ENCODE results near the gene TMEM131L.

The TMEM131L gene

GRCh38 chr4:153541456-153542096 is 75.4 kb downstream of the TMEM131L start:
- no peak for DNase-seq

GRCh38 chr4:153542131-153542530 is 76.0 kb downstream of the TMEM131L start:
- no peaks in the 10 kb centered on the region for H3K27me3 ChIP-seq (replicated peaks in 2 of 5; ENCODE audit: control insufficient read depth in 4 of 5, insufficient read depth in 5 of 5, low read length in 4 of 5)
- H3K27ac ChIP-seq (ENCODE audit: insufficient read depth in 1 of 2, low read depth in 1 of 2, low read length in 2 of 2, poor library complexity in 1 of 2, severe bottlenecking in 2 of 2) = no peak overlapping the region
- H3K36me3 ChIP-seq (ENCODE audit: control insufficient read depth in 4 of 4, insufficient read depth in 4 of 4, low read length in 3 of 4) = peaks cover 0 to 9% (median 2%) of the 10 kb centered on the region in 4 experiments
- no peaks in the 10 kb centered on the region for H3K9me3 ChIP-seq (ENCODE audit: control extremely low read depth in 1 of 5, control insufficient read depth in 4 of 5, insufficient read depth in 2 of 5, low read depth in 1 of 5, low read length in 4 of 5)
- ChIA-PET POLR2A (no interaction called here), CTCF (interaction anchor here (1.0 to 2.3 kb wide), 3 partner anchors 10 to 87 kb away, joined by 3 to 12 read pairs (median 7); no protein-coding TSS in a partner anchor)
- H3K4me3 ChIP-seq (ENCODE audit: control insufficient read depth in 1 of 7, extremely low read depth in 1 of 7, insufficient read depth in 4 of 7, low read depth in 2 of 7, low read length in 6 of 7) = no peak overlapping the region
- WGBS (ENCODE audit: insufficient coverage) = 97% methylated on average over 3 of the region's 6 CpGs
- H3K4me1 ChIP-seq (ENCODE audit: control extremely low read depth in 1 of 4, control insufficient read depth in 4 of 4, insufficient read depth in 4 of 4, low read length in 3 of 4) = peaks cover 0 to 5% (median 0%) of the 10 kb centered on the region in 4 experiments
- no peak for DNase-seq

More at GRCh38 chr4:153541456-153542096, 75.4 kb downstream of the TMEM131L start:
- no peak overlapping the region for H3K27ac ChIP-seq (ENCODE audit: insufficient read depth in 1 of 2, low read depth in 1 of 2, low read length in 2 of 2, poor library complexity in 1 of 2, severe bottlenecking in 2 of 2)
- ChIA-PET POLR2A (no interaction called here), CTCF (interaction anchor here (1.0 to 2.3 kb wide), 4 partner anchors 10 to 86 kb away, joined by 3 to 12 read pairs (median 6); no protein-coding TSS in a partner anchor)
- peaks cover 0 to 5% (median 0%) of the 10 kb centered on the region in 4 experiments for H3K4me1 ChIP-seq (ENCODE audit: control extremely low read depth in 1 of 4, control insufficient read depth in 4 of 4, insufficient read depth in 4 of 4, low read length in 3 of 4)
- WGBS (ENCODE audit: insufficient coverage) = 98% methylated on average over 6 of the region's 7 CpGs
- no peaks in the 10 kb centered on the region for H3K9me3 ChIP-seq (ENCODE audit: control extremely low read depth in 1 of 5, control insufficient read depth in 4 of 5, insufficient read depth in 2 of 5, low read depth in 1 of 5, low read length in 4 of 5)
- H3K36me3 ChIP-seq (ENCODE audit: control insufficient read depth in 4 of 4, insufficient read depth in 4 of 4, low read length in 3 of 4) = peaks cover 0 to 9% (median 2%) of the 10 kb centered on the region in 4 experiments
- H3K4me3 ChIP-seq (ENCODE audit: control insufficient read depth in 1 of 7, extremely low read depth in 1 of 7, insufficient read depth in 4 of 7, low read depth in 2 of 7, low read length in 6 of 7) = no peak overlapping the region
- H3K27me3 ChIP-seq (replicated peaks in 2 of 5; ENCODE audit: control insufficient read depth in 4 of 5, insufficient read depth in 5 of 5, low read length in 4 of 5) = no peaks in the 10 kb centered on the region

GRCh38 chr4:153542834-153543233 is 76.7 kb downstream of the TMEM131L start:
- no peaks in the 10 kb centered on the region for H3K27me3 ChIP-seq (replicated peaks in 2 of 5; ENCODE audit: control insufficient read depth in 4 of 5, insufficient read depth in 5 of 5, low read length in 4 of 5)
- no peaks in the 10 kb centered on the region for H3K9me3 ChIP-seq (ENCODE audit: control extremely low read depth in 1 of 5, control insufficient read depth in 4 of 5, insufficient read depth in 2 of 5, low read depth in 1 of 5, low read length in 4 of 5)
- H3K4me1 ChIP-seq (ENCODE audit: control extremely low read depth in 1 of 4, control insufficient read depth in 4 of 4, insufficient read depth in 4 of 4, low read length in 3 of 4) = peaks cover 0 to 5% (median 0%) of the 10 kb centered on the region in 4 experiments
- no peak overlapping the region for H3K4me3 ChIP-seq (ENCODE audit: control insufficient read depth in 1 of 7, extremely low read depth in 1 of 7, insufficient read depth in 4 of 7, low read depth in 2 of 7, low read length in 6 of 7)
- H3K36me3 ChIP-seq (ENCODE audit: control insufficient read depth in 4 of 4, insufficient read depth in 4 of 4, low read length in 3 of 4) = peaks cover 0 to 9% (median 2%) of the 10 kb centered on the region in 4 experiments
- H3K27ac ChIP-seq (ENCODE audit: insufficient read depth in 1 of 2, low read depth in 1 of 2, low read length in 2 of 2, poor library complexity in 1 of 2, severe bottlenecking in 2 of 2) = no peak overlapping the region
- no peak for DNase-seq
- CTCF ChIA-PET = interaction anchor here (2.2 kb wide), 1 partner anchor 11 kb away, joined by 12 read pairs; no protein-coding TSS in a partner anchor
- 100% methylated on average over 5 of the region's 6 CpGs for WGBS (ENCODE audit: insufficient coverage)
- POLR2A ChIA-PET = no interaction called here

GRCh38 chr4:153543351-153543750 is 77.2 kb downstream of the TMEM131L start:
- Histone ChIP-seq H3K4me1 (ENCODE audit: control extremely low read depth in 1 of 4, control insufficient read depth in 4 of 4, insufficient read depth in 4 of 4, low read length in 3 of 4) (peaks cover 0 to 5% (median 0%) of the 10 kb centered on the region in 4 experiments), H3K27ac (ENCODE audit: insufficient read depth in 1 of 2, low read depth in 1 of 2, low read length in 2 of 2, poor library complexity in 1 of 2, severe bottlenecking in 2 of 2) (no peak overlapping the region), H3K27me3 (replicated peaks in 2 of 5; ENCODE audit: control insufficient read depth in 4 of 5, insufficient read depth in 5 of 5, low read length in 4 of 5) (no peaks in the 10 kb centered on the region), H3K9me3 (ENCODE audit: control extremely low read depth in 1 of 5, control insufficient read depth in 4 of 5, insufficient read depth in 2 of 5, low read depth in 1 of 5, low read length in 4 of 5) (no peaks in the 10 kb centered on the region), H3K4me3 (ENCODE audit: control insufficient read depth in 1 of 7, extremely low read depth in 1 of 7, insufficient read depth in 4 of 7, low read depth in 2 of 7, low read length in 6 of 7) (no peak overlapping the region), H3K36me3 (ENCODE audit: control insufficient read depth in 4 of 4, insufficient read depth in 4 of 4, low read length in 3 of 4) (peaks cover 0 to 9% (median 2%) of the 10 kb centered on the region in 4 experiments)
- ChIA-PET POLR2A (no interaction called here), CTCF (interaction anchor here (1.1 to 1.3 kb wide), 3 partner anchors 8 to 77 kb away, joined by 3 read pairs; partner anchors contain the start of gene TMEM131L)
- WGBS (ENCODE audit: insufficient coverage) = 97% methylated on average over 5 of the region's 6 CpGs
- no peak for DNase-seq

GRCh38 chr4:153545822-153546221 is 79.7 kb downstream of the TMEM131L start:
- Histone ChIP-seq H3K4me1 (ENCODE audit: control extremely low read depth in 1 of 4, control insufficient read depth in 4 of 4, insufficient read depth in 4 of 4, low read length in 3 of 4) (peaks cover 0 to 5% (median 2%) of the 10 kb centered on the region in 4 experiments), H3K9me3 (ENCODE audit: control extremely low read depth in 1 of 5, control insufficient read depth in 4 of 5, insufficient read depth in 2 of 5, low read depth in 1 of 5, low read length in 4 of 5) (no peaks in the 10 kb centered on the region), H3K27me3 (replicated peaks in 2 of 5; ENCODE audit: control insufficient read depth in 4 of 5, insufficient read depth in 5 of 5, low read length in 4 of 5) (no peaks in the 10 kb centered on the region), H3K27ac (ENCODE audit: insufficient read depth in 1 of 2, low read depth in 1 of 2, low read length in 2 of 2, poor library complexity in 1 of 2, severe bottlenecking in 2 of 2) (no peak overlapping the region), H3K36me3 (ENCODE audit: control insufficient read depth in 4 of 4, insufficient read depth in 4 of 4, low read length in 3 of 4) (peaks cover 0 to 5% (median 2%) of the 10 kb centered on the region in 4 experiments), H3K4me3 (ENCODE audit: control insufficient read depth in 1 of 7, extremely low read depth in 1 of 7, insufficient read depth in 4 of 7, low read depth in 2 of 7, low read length in 6 of 7) (no peak overlapping the region)
- DNase-seq = no peak
- ChIA-PET CTCF (interaction anchor here (0.8 kb wide), 1 partner anchor 58 kb away, joined by 3 read pairs; no protein-coding TSS in a partner anchor), POLR2A (no interaction called here)
- 100% methylated on average over 1 of the region's 8 CpGs for WGBS (ENCODE audit: insufficient coverage)

GRCh38 chr4:153546280-153546679 is 80.1 kb downstream of the TMEM131L start:
- Histone ChIP-seq H3K27me3 (replicated peaks in 2 of 5; ENCODE audit: control insufficient read depth in 4 of 5, insufficient read depth in 5 of 5, low read length in 4 of 5) (no peaks in the 10 kb centered on the region), H3K36me3 (ENCODE audit: control insufficient read depth in 4 of 4, insufficient read depth in 4 of 4, low read length in 3 of 4) (peaks cover 0 to 5% (median 2%) of the 10 kb centered on the region in 4 experiments), H3K9me3 (ENCODE audit: control extremely low read depth in 1 of 5, control insufficient read depth in 4 of 5, insufficient read depth in 2 of 5, low read depth in 1 of 5, low read length in 4 of 5) (no peaks in the 10 kb centered on the region), H3K27ac (ENCODE audit: insufficient read depth in 1 of 2, low read depth in 1 of 2, low read length in 2 of 2, poor library complexity in 1 of 2, severe bottlenecking in 2 of 2) (no peak overlapping the region), H3K4me1 (ENCODE audit: control extremely low read depth in 1 of 4, control insufficient read depth in 4 of 4, insufficient read depth in 4 of 4, low read length in 3 of 4) (peaks cover 0 to 4% (median 2%) of the 10 kb centered on the region in 4 experiments), H3K4me3 (ENCODE audit: control insufficient read depth in 1 of 7, extremely low read depth in 1 of 7, insufficient read depth in 4 of 7, low read depth in 2 of 7, low read length in 6 of 7) (no peak overlapping the region)
- CTCF ChIA-PET = interaction anchor here (0.8 kb wide), 1 partner anchor 58 kb away, joined by 3 read pairs; no protein-coding TSS in a partner anchor
- no peak for DNase-seq
- 100% methylated on average over 1 of the region's 3 CpGs for WGBS (ENCODE audit: insufficient coverage)
- POLR2A ChIA-PET = no interaction called here

- Histone ChIP-seq H3K4me3 (ENCODE audit: control insufficient read depth in 1 of 7, extremely low read depth in 1 of 7, insufficient read depth in 4 of 7, low read depth in 2 of 7, low read length in 6 of 7) (no peak overlapping the region), H3K4me1 (ENCODE audit: control extremely low read depth in 1 of 4, control insufficient read depth in 4 of 4, insufficient read depth in 4 of 4, low read length in 3 of 4) (peaks cover 0 to 4% (median 0%) of the 10 kb centered on the region in 4 experiments), H3K36me3 (ENCODE audit: control insufficient read depth in 4 of 4, insufficient read depth in 4 of 4, low read length in 3 of 4) (peaks cover 0 to 9% (median 2%) of the 10 kb centered on the region in 4 experiments), H3K27me3 (replicated peaks in 2 of 5; ENCODE audit: control insufficient read depth in 4 of 5, insufficient read depth in 5 of 5, low read length in 4 of 5) (no peaks in the 10 kb centered on the region), H3K9me3 (ENCODE audit: control extremely low read depth in 1 of 5, control insufficient read depth in 4 of 5, insufficient read depth in 2 of 5, low read depth in 1 of 5, low read length in 4 of 5) (no peaks in the 10 kb centered on the region), H3K27ac (ENCODE audit: insufficient read depth in 1 of 2, low read depth in 1 of 2, low read length in 2 of 2, poor library complexity in 1 of 2, severe bottlenecking in 2 of 2) (no peak overlapping the region)
- CTCF ChIA-PET = no interaction called here
- WGBS (ENCODE audit: insufficient coverage) = 100% methylated on average over 4 of the region's 5 CpGs
- DNase-seq = no peak
- POLR2A ChIA-PET = no interaction called here
These were observed 81.4 kb downstream of the TMEM131L start for GRCh38 chr4:153547520-153547919.
